Activated naive CD8-positive, alpha-beta T cell treated with anti-CD3 and anti-CD28 coated beads, Interleukin-2, amount 50 U/mL, for 16 hours (primary cell): ENCODE measurements around the gene ATRN.

Source experiments
- DNase-seq: peaks from one replicate; pipeline ENCODE4 v3.0.0-alpha.2; 2020; ENCODE audit warnings: low read depth, low spot score

ATRN gene

DNA sequence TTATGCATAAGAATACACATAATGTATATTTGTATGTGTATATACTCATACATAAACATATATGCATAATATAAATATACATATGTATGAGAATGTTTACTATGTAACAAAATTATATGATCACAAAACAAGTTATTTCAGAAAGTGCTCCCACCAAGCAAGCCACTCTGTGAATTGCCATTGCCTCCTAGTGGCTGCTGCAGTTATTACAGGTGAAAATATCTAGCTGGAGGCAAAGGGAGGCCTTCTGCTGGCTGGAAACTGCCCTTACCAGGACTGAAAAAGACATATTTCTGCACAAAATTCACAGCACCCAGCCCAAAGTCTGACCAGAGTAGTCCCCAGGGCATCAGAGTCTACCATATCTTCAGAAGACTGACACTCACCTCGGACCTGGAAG lies 225.4 kb downstream of the ATRN start:
- DNase-seq = no peak

DNA sequence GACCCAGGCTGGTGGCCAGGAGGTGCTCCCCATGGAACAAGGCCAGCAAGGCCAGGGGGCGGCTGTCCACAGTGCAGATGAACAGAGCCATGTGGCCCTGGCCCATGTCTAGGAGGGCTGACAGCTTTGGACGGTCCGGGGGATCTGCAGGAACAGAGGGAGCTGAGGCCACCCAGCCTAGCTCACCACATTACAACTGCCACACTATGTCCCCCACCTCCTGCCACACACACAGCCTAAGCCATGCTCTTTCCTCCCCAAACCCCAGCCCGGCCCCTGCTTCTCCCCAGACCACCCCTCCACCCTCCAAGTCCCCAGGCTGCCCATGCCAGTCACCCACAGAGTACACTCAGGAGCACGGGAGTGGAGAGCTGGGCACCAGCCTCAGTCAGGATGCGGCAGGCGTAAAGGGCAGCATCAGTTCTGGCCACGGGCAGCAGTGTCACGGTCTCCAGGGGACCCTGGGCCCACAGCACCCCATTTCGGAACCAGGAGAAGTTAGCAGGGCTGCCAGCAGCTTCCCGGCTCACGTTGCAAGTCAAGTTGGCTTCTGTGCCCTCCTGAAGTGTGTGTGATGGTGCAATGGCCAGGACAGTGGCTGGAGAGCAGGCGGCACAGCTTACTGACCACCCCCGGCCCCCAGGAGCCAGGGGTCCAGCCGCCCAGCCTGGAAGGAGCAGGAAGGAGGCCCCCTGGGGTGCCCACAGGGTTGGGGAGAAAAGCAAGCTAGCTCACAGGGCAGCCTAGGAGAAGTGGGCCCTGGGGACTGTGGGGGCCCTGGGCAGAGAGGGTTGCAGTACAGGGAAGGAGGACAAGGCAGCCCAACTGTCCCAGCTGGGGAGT lies 226.1 kb downstream of the ATRN start:
- DNase-seq = no peak

DNA sequence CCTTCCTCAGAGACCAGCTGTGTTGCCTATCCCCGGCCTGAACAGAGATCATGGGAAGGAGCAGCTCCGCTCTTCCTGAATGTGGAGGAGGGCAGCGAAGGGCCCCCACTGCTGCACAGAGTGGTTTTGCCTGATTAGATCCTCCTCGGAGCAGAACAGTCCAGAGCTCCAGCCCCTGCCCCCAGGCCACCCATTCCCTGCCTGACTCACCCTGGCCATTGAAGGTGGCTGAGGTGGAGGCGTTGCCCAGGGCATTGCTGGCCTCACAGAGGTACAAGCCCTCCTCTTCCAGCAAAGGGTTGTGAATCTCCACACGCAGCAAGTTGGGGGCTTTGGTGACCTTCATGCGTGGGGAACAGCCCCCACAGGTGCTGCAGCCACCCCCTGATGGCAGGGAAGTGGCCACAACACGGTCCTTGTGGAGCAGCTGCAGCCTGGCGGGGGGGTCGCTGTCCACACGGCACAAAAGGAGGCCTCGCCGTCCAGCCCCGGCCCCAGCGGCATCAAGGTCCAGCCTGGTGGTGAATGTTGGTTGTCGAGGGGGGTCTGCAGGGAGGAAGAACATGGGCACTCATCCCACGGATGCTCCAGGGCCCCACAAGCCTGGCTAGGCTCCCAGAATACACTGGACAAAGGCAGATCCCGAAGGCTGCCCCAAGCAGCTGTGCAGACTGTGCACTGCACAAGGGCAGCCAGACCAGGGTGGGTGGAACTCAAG lies 226.9 kb downstream of the ATRN start:
- no peak for DNase-seq

DNA sequence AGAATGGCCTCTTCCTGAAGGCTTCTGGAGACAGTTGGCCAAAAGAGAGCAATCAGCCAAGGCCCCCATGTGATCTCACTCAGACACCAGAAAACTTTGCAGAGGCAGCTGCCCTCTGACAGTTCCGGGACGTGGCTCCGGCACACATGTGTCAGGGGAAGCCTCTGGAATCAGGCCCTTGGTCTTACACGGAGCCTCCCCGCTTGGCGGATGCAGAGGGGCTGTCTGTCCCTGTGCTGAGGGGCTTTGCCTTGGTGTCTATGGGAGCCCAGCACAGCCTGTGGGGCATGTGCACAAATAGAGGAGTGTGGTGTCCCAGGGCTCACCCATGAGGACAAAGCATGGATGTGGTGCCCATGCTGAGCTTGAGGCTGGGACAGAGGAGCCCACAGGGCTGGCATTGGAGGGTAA lies 227.8 kb downstream of the ATRN start:
- no peak for DNase-seq

DNA sequence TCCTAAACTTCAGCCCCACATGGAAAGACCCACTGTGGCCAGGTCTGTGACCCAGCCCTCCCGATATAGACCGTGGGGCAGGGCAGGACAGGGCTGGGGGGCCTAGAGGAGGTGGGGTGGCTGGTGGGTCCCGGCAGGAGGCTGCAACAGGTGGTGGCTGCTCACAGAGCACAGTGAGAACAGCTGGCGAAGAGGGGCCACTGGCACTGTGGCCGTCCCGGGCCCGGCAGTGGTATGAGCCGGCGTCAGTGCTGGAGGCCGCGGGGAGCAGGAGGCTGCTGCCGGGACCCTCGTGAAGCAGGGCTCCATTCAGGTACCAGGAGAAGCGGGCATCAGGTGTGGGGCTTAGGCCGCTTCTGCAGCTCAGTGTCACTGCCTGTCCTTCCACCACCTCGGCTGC lies 228.2 kb downstream of the ATRN start:
- DNase-seq = no peak
